HCT116 (cell line): ENCODE data around the gene COL4A4. TPM values are rescaled to one million over a fixed set of nuclear protein-coding genes. Genes with fewer than 3 reads are reported as not detected.
A peak's percentile ranks its signal among the peaks of the same experiment; 100 is the strongest.

ENCODE experiments used
- ATAC-seq: fragments of 200-7000 bp; cut with Tn5 transposase; 2 replicates; pipeline ENCODE4 v1.9.1; 2020; ENCODE audit warnings: mild to moderate bottlenecking, moderate library complexity
- BruUV-seq: library from RNA; stranded (reverse); fragments of 400-500 nt; replicated peaks from 2 replicates; lab custom pipeline; 2021; lab: Mats Ljungman, UMichigan
- CTCF ChIA-PET: fragments of 300-600 bp; sonication (Branson Sonifier 250); formaldehyde crosslinking; loops from one replicate; lab custom pipeline; 2021; ENCODE audit warnings: antibody characterized with exemption; lab: Charles Lee
- POLR2A ChIA-PET: fragments of 300-600, 350-600 bp; sonication (Branson Sonifier 250); formaldehyde crosslinking; loops from one replicate; lab custom pipeline; 2021; ENCODE audit warnings: antibody characterized with exemption; lab: Charles Lee
- RAD21 ChIA-PET, 2 experiments: fragments of 300-600 bp; sonication (Branson Sonifier 250); formaldehyde crosslinking; loops; one replicate each; lab custom pipeline; 2023; ENCODE audit warnings: low total read pairs in 2 of 2; ENCODE audit not compliant: uncharacterized antibody in 2 of 2, unreplicated experiment in 2 of 2, low non-redundant PET in 1 of 2; lab: Charles Lee
- DNase-seq: peaks from one replicate; pipeline ENCODE4 v3.0.0-alpha.2; 2010; ENCODE audit warnings: low read depth, low spot score
- H2AFZ ChIP-seq: fragments of 200-600 bp; shearing (Covaris generic), sonication (generic); 2 replicates; pipeline ENCODE4 v1.6.1; 2017; ENCODE audit warnings: low read depth, mixed run types, mixed read lengths, antibody characterized with exemption, low read length; ENCODE audit not compliant: poor library complexity, severe bottlenecking
- H3K27ac ChIP-seq: 2 replicates; pipeline ENCODE4 v1.5.1; 2012; ENCODE audit warnings: low read depth, low read length
- H3K27me3 ChIP-seq: fragments of 200-600 bp; sonication (generic); 2 replicates; pipeline ENCODE4 v1.6.1; 2016; ENCODE audit warnings: mixed run types, low read length, mixed read lengths; ENCODE audit not compliant: insufficient read depth
- H3K36me3 ChIP-seq, 2 experiments: fragments of 200-500 bp in 1 of 2; fragments of 200-600 bp in 1 of 2; sonication (Bioruptor generic) in 1 of 2; sonication (generic) in 1 of 2; 2 replicates each; pipeline versions ENCODE4 v1.5.1 to v1.6.1; 2014 to 2016; ENCODE audit warnings: low read length in 2 of 2, inconsistent platforms in 1 of 2, mixed read lengths in 1 of 2, mixed run types in 1 of 2; ENCODE audit not compliant: insufficient read depth in 2 of 2, control insufficient read depth in 1 of 2
- H3K4me1 ChIP-seq, 2 experiments: fragments of 200-600 bp in 1 of 2; sonication (generic) in 1 of 2; 2 replicates each; pipeline versions ENCODE4 v1.5.1 to v1.6.1; 2012 to 2017; ENCODE audit warnings: low read length in 2 of 2, inconsistent platforms in 1 of 2, mild to moderate bottlenecking in 1 of 2, mixed read lengths in 1 of 2, mixed run types in 1 of 2, moderate library complexity in 1 of 2; ENCODE audit not compliant: insufficient read depth in 2 of 2, control insufficient read depth in 1 of 2
- H3K4me2 ChIP-seq: fragments of 200-600 bp; sonication (generic); 2 replicates; pipeline ENCODE4 v1.6.1; 2017; ENCODE audit warnings: mixed run types, low read length, mixed read lengths
- H3K4me3 ChIP-seq, 2 experiments: fragments of 200-600 bp in 1 of 2; sonication (generic) in 1 of 2; replicated peaks in 1 of 2; 2 replicates each; pipeline ENCODE4 v1.5.1; 2011 to 2016; ENCODE audit warnings: low read length in 2 of 2, control low read depth in 1 of 2, low read depth in 1 of 2, mild to moderate bottlenecking in 1 of 2, mixed read lengths in 1 of 2, mixed run types in 1 of 2
- H3K79me2 ChIP-seq: fragments of 200-600 bp; sonication (generic); 2 replicates; pipeline ENCODE4 v1.6.1; 2017; ENCODE audit warnings: mild to moderate bottlenecking, mixed run types, low read length, moderate library complexity, mixed read lengths; ENCODE audit not compliant: insufficient read depth
- H3K9ac ChIP-seq: fragments of 200-600 bp; sonication (generic); 2 replicates; pipeline ENCODE4 v1.6.1; 2016; ENCODE audit warnings: low read length, mixed read lengths
- H3K9me2 ChIP-seq: fragments of 200-600 bp; sonication (generic), shearing (Covaris generic); 2 replicates; pipeline ENCODE4 v1.6.1; 2017; ENCODE audit warnings: mixed run types, mild to moderate bottlenecking, moderate library complexity; ENCODE audit not compliant: insufficient read depth
- H3K9me3 ChIP-seq, 2 experiments: fragments of 200-500 bp in 1 of 2; fragments of 200-600 bp in 1 of 2; sonication (Bioruptor generic) in 1 of 2; sonication (generic) in 1 of 2; 2 replicates each; pipeline ENCODE4 v1.6.1; 2014 to 2017; ENCODE audit warnings: low read length in 2 of 2, mixed read lengths in 2 of 2, inconsistent platforms in 1 of 2, low read depth in 1 of 2, mild to moderate bottlenecking in 1 of 2, mixed run types in 1 of 2, moderate library complexity in 1 of 2; ENCODE audit not compliant: control insufficient read depth in 1 of 2, insufficient read depth in 1 of 2
- H4K20me1 ChIP-seq: fragments of 200-600 bp; sonication (generic), shearing (Covaris generic); 2 replicates; pipeline ENCODE4 v1.6.1; 2017; ENCODE audit warnings: mixed run types, mild to moderate bottlenecking, moderate library complexity; ENCODE audit not compliant: insufficient read depth
- EGR1 ChIP-seq: IDR thresholded peaks from 2 replicates; pipeline ENCODE4 v1.6.1; 2012; ENCODE audit warnings: low read depth
- SP1 ChIP-seq: IDR thresholded peaks from 2 replicates; pipeline ENCODE4 v1.6.1; 2012; ENCODE audit warnings: low read depth
- YY1 ChIP-seq: IDR thresholded peaks from 2 replicates; pipeline ENCODE4 v1.6.1; 2011; ENCODE audit warnings: low read length, low read depth, moderate library complexity, mild to moderate bottlenecking; ENCODE audit not compliant: insufficient replicate concordance; ENCODE audit errors: extremely low read depth
- intact Hi-C: fragments of 100-400 bp; cut with micrococcal nuclease; formaldehyde crosslinking; loops from 2 replicates; pipeline ENCODE4 v1.10.0; 2022
- total RNA-seq: library from RNA; stranded (reverse); gene quantifications from one replicate; pipeline ENCODE4 v1.2.1, GENCODE V29; 2021; ENCODE audit not compliant: unreplicated experiment
- TF ChIP-seq, protein P1 (sequence below): IDR thresholded peaks from 2 replicates; pipeline ENCODE4 v1.6.1; 2012
- TF ChIP-seq, protein P2 (sequence below), 3 experiments: fragments of 200-600 bp in 1 of 3; sonication (generic) in 1 of 3; IDR thresholded peaks in 2 of 3; conservative IDR thresholded peaks in 1 of 3; 2 replicates each; pipeline ENCODE4 v1.5.1; 2012 to 2017; ENCODE audit warnings: low read depth in 2 of 3, low read length in 2 of 3, antibody characterized with exemption in 1 of 3, borderline replicate concordance in 1 of 3, control low read depth in 1 of 3, mild to moderate bottlenecking in 1 of 3, mixed read lengths in 1 of 3, mixed run types in 1 of 3, moderate library complexity in 1 of 3; ENCODE audit not compliant: insufficient read depth in 1 of 3

COL4A4 gene
- total RNA-seq, 1 experiment from 2014 or later, result 5.9 TPM

DNA sequence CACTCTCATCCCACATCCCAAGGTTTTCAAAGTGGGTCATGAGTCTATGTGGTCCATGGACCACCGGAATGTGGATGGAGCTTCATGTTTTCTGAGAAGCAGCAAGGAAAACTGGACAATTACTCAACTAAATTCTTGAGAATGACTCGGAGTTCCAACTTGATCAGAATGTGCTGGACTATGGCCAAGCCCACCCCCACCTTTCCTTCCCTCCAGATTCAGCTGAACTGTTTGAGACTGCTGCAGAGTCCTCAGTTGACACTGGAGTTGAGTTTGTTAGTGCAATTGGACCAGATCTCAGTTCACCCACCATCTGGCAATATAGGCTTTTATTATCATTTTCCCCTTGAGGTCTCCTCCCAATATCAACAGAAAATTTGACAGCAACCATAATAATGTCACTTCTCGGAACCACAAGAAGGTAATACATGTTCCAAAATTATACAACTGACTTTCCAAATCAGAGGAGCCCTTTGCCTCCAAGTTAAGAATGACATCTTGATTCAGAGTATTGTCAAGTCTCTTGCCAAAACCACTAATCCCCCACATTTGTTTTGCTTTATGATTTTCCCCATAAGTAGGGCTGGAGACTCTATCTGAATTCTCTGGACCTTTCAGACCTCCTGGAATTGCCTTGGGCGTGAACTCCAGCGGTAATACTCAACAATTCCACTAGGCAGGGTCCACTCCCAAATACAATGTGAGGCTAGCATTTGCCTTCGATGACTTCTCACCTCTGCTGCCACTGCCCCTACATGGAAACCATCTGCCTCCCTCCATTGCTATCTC, 8.8 kb downstream of the COL4A4 start:
- Histone ChIP-seq H3K4me3 (no peak overlapping the region), H3K4me2 (peak overlapping the region; percentile 21), H3K36me3 (no peaks in the 10 kb centered on the region), H3K27ac (no peak overlapping the region), H3K9ac (no peak overlapping the region), H3K9me3 (no peaks in the 10 kb centered on the region), H3K79me2 (no peaks in the 10 kb centered on the region), H3K9me2 (no peaks in the 10 kb centered on the region), H4K20me1 (no peaks in the 10 kb centered on the region), H3K27me3 (no peaks in the 10 kb centered on the region), H2AFZ (no peak overlapping the region), H3K4me1 (peaks cover 5 to 29% of the 10 kb centered on the region in 2 experiments; a peak in 3 of 4 replicates)
- POLR2A ChIA-PET, result no interaction called here
- CTCF ChIA-PET, result interaction anchor here (1.1 to 1.3 kb wide), 2 partner anchors 83 to 611 kb away, joined by 3 to 8 read pairs; no protein-coding TSS in a partner anchor
- RAD21 ChIA-PET, result no interaction called here
- no TSS peak for BruUV-seq
- intact Hi-C loops, result no loop called here
- ATAC-seq, result peak; percentile 64
- DNase-seq, result no peak
- TF ChIP-seq, protein P1, sequence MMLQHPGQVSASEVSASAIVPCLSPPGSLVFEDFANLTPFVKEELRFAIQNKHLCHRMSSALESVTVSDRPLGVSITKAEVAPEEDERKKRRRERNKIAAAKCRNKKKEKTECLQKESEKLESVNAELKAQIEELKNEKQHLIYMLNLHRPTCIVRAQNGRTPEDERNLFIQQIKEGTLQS, result no peak
- TF ChIP-seq, protein P2, sequence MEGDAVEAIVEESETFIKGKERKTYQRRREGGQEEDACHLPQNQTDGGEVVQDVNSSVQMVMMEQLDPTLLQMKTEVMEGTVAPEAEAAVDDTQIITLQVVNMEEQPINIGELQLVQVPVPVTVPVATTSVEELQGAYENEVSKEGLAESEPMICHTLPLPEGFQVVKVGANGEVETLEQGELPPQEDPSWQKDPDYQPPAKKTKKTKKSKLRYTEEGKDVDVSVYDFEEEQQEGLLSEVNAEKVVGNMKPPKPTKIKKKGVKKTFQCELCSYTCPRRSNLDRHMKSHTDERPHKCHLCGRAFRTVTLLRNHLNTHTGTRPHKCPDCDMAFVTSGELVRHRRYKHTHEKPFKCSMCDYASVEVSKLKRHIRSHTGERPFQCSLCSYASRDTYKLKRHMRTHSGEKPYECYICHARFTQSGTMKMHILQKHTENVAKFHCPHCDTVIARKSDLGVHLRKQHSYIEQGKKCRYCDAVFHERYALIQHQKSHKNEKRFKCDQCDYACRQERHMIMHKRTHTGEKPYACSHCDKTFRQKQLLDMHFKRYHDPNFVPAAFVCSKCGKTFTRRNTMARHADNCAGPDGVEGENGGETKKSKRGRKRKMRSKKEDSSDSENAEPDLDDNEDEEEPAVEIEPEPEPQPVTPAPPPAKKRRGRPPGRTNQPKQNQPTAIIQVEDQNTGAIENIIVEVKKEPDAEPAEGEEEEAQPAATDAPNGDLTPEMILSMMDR (IDR thresholded peaks at IDR 0.05 in 2 of 3, conservative IDR thresholded peaks at IDR 0.05 in 1 of 3; ENCODE audit: borderline replicate concordance in 1 of 3, insufficient read depth in 1 of 3, low read depth in 2 of 3, low read length in 2 of 3), result peak in 1 of 3 experiments; percentile 41; a peak in 3 of 6 replicates

DNA sequence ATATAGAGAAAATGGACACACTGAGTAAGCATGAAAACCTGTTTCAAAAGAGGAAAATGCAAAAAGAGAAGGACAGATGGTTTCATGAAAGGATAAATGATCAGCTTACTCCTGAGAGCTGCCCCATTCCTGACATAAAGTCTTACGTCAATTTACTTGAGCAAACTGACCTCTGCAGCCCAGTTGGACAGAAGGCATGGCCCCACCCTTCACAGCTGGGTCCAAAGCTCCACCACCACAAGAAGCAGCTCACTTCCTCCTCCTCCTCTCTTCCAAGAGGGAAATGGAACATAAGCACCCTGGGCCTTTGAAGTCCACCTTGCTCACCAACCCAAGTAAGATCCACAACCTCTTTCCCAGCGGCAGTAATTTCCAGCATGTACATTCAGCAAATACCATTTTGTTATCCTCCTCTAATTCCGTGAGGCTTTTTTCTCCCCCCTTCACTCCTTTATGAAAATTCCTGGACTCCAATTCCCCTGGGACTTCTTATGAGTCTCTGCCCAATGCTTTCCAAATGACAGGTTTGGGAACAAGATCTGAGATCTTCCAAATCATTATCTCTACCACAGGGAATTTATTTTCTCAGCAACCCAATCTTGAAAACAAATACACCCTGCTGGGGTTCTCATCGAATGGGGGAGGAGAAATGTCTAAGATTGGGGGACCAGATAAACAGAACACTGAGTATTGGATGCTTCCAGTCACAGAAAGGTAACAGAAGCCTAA, 10.1 kb downstream of the COL4A4 start:
- Histone ChIP-seq H3K9me3 (no peaks in the 10 kb centered on the region), H3K4me2 (peak overlapping the region; percentile 42), H3K36me3 (no peaks in the 10 kb centered on the region), H3K9ac (no peak overlapping the region), H3K9me2 (no peaks in the 10 kb centered on the region), H4K20me1 (no peaks in the 10 kb centered on the region), H3K27ac (no peak overlapping the region), H2AFZ (no peak overlapping the region), H3K79me2 (no peaks in the 10 kb centered on the region), H3K4me3 (no peak overlapping the region), H3K4me1 (peaks cover 5 to 29% of the 10 kb centered on the region in 2 experiments; a peak in 3 of 4 replicates), H3K27me3 (no peaks in the 10 kb centered on the region)
- intact Hi-C loops, result no loop called here
- ChIA-PET RAD21 (no interaction called here), CTCF (interaction anchor here (1.3 kb wide), 1 partner anchor 84 kb away, joined by 8 read pairs; no protein-coding TSS in a partner anchor), POLR2A (no interaction called here)
- no TSS peak for BruUV-seq
- ATAC-seq (no peak), DNase-seq (no peak)
- TF ChIP-seq SP1 (no peak), YY1 (no peak), EGR1 (no peak)
